Natural killer cell (primary cell): ENCODE data around the gene ALDH8A1. TPM values are rescaled to one million over a fixed set of nuclear protein-coding genes. Genes with fewer than 3 reads are reported as not detected.

Experiments used
- ATAC-seq, 3 donors: fragments of 150-1000 bp in 2 of 3; fragments of 200-7000 bp in 1 of 3; cut with Tn5 transposase; 1 replicate in 1 of 3; 2 replicates in 2 of 3; pipeline ENCODE4 v1.10.0; 2021; ENCODE audit warnings: mild to moderate bottlenecking in 2 of 3, moderate library complexity in 2 of 3
- DNase-seq, 2 donors: peaks; one replicate each; pipeline versions ENCODE4 v3.0.0 to v3.0.0-alpha.2; 2013 to 2021; ENCODE audit warnings: mixed read lengths in 1 of 2
- H3K27ac ChIP-seq: one replicate; pipeline ENCODE4 v1.5.1; 2013; ENCODE audit warnings: mild to moderate bottlenecking, low read length
- H3K27me3 ChIP-seq: one replicate; pipeline ENCODE4 v1.6.1; 2013; ENCODE audit warnings: low read length; ENCODE audit not compliant: control insufficient read depth, insufficient read depth
- H3K36me3 ChIP-seq: one replicate; pipeline ENCODE4 v1.6.1; 2013; ENCODE audit warnings: low read length; ENCODE audit not compliant: control insufficient read depth, insufficient read depth
- H3K4me1 ChIP-seq: one replicate; pipeline ENCODE4 v1.6.1; 2013; ENCODE audit warnings: low read length; ENCODE audit not compliant: control insufficient read depth, insufficient read depth
- H3K4me3 ChIP-seq: one replicate; pipeline ENCODE4 v1.5.1; 2013; ENCODE audit warnings: low read length
- H3K9me3 ChIP-seq: one replicate; pipeline ENCODE4 v1.6.1; 2013; ENCODE audit warnings: low read length; ENCODE audit not compliant: control insufficient read depth, insufficient read depth
- H3K27ac Mint-ChIP-seq, 2 donors: one replicate each; pipeline ENCODE4 v1.8.0; 2022; ENCODE audit warnings: mild to moderate bottlenecking in 2 of 2, mixed read lengths in 2 of 2, moderate library complexity in 1 of 2
- H3K27me3 Mint-ChIP-seq, 2 donors: one replicate each; pipeline ENCODE4 v1.8.0; 2022; ENCODE audit warnings: low read depth in 2 of 2, mixed read lengths in 2 of 2
- H3K36me3 Mint-ChIP-seq: one replicate; pipeline ENCODE4 v1.8.0; 2022; ENCODE audit warnings: mixed read lengths
- H3K4me1 Mint-ChIP-seq, 2 donors: one replicate each; pipeline ENCODE4 v1.8.0; 2022; ENCODE audit warnings: mixed read lengths in 2 of 2
- H3K4me3 Mint-ChIP-seq: one replicate; pipeline ENCODE4 v1.8.0; 2022; ENCODE audit warnings: mild to moderate bottlenecking, moderate library complexity, mixed read lengths
- H3K9me3 Mint-ChIP-seq, 2 donors: one replicate each; pipeline ENCODE4 v1.8.0; 2022; ENCODE audit warnings: mixed read lengths in 2 of 2
- WGBS: methylation state at CpG from one replicate; pipeline ENCODE4 v1.1.7; 2013; ENCODE audit warnings: missing lambda C conversion rate; ENCODE audit not compliant: insufficient coverage; 5-methylcytosine and 5-hydroxymethylcytosine counted together
- intact Hi-C: fragments of 100-400 bp; cut with micrococcal nuclease; formaldehyde crosslinking; loops from one replicate; pipeline ENCODE4 v1.14.2; 2022
- total RNA-seq, 4 donors: library from RNA; stranded (reverse); fragments of 120-200 nt in 1 of 4; gene quantifications; one replicate each; pipeline versions ENCODE4 v1.2.3 to v1.2.4, GENCODE V29; 2013 to 2022
- TF ChIP-seq, protein P1 (sequence below): fragments of 200-600 bp; IDR thresholded peaks from one replicate; pipeline ENCODE4 v1.8.0; 2022; ENCODE audit warnings: antibody characterized with exemption

The ALDH8A1 gene
- total RNA-seq, 3 donors from 2014 or later (not counting 1 experiment from before 2014, with no cell fraction given) = 0.75 to 3.0 (median 1.8) TPM

DNA sequence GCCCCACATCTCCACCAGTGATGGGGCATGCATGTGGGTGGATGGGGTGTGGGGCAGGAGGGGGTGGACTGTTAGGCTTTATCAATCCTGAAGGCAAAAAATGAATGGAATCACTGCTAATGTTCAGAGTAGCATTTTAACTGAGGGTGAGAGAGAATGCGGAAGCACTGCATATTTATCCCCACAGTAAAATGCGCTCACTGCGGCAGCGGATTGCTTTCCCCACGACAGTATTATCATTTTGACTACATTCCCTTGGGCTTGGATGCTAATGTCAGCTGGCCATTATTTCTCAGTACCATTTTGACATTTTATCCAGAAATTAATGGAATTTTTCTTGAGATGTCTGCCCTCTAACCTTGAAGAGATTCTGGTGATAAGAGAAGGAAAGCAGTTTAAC, 13.4 kb downstream of the ALDH8A1 start:
- no peaks in the 10 kb centered on the region for H3K36me3 Mint-ChIP-seq
- Histone ChIP-seq H3K27ac (no peak overlapping the region), H3K4me1 (no peaks in the 10 kb centered on the region), H3K4me3 (no peak overlapping the region), H3K27me3 (no peaks in the 10 kb centered on the region), H3K36me3 (no peaks in the 10 kb centered on the region), H3K9me3 (no peaks in the 10 kb centered on the region)
- intact Hi-C loops = no loop called here
- H3K4me3 Mint-ChIP-seq = no peak overlapping the region
- 94% methylated on average over 5 of the region's 5 CpGs for WGBS
- no peaks in the 10 kb centered on the region for H3K27me3 Mint-ChIP-seq
- no peak for DNase-seq
- no peak overlapping the region for H3K27ac Mint-ChIP-seq
- H3K4me1 Mint-ChIP-seq = no peaks in the 10 kb centered on the region
- H3K9me3 Mint-ChIP-seq = no peaks in the 10 kb centered on the region
- ATAC-seq = no peak
- TF ChIP-seq, protein P1, sequence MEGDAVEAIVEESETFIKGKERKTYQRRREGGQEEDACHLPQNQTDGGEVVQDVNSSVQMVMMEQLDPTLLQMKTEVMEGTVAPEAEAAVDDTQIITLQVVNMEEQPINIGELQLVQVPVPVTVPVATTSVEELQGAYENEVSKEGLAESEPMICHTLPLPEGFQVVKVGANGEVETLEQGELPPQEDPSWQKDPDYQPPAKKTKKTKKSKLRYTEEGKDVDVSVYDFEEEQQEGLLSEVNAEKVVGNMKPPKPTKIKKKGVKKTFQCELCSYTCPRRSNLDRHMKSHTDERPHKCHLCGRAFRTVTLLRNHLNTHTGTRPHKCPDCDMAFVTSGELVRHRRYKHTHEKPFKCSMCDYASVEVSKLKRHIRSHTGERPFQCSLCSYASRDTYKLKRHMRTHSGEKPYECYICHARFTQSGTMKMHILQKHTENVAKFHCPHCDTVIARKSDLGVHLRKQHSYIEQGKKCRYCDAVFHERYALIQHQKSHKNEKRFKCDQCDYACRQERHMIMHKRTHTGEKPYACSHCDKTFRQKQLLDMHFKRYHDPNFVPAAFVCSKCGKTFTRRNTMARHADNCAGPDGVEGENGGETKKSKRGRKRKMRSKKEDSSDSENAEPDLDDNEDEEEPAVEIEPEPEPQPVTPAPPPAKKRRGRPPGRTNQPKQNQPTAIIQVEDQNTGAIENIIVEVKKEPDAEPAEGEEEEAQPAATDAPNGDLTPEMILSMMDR = no peak

DNA sequence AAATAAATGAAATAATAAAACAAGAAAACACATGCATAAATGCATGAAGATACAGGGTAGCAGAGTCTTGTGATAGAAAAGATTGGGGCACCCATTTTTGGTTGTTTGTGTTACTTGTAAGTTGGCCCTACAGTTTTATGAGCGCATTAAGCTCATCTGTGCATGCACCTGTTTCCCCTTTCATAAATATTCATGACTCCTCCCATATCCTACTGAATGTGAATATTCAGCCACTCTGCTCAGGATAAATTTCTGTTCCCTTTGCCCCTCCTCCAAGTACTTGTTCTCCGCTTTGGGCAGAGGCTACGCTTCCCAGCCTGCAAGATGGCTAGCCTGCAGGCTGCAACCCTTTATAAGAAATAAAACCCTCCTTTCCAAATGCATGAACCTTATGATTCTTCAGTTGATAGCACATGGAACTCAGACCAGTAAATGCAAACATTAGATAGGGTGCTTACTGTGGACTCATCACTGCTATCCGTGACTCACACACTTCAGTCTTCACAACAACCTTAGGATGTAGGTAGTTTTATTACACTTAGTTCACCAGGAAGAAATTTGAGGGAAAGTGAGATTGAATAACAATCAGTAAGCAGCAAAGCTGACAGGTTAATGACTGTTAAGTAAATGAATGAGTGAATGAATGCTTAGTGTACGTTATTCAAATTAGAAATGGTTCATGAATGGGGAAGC, 15.0 kb downstream of the ALDH8A1 start:
- H3K27ac ChIP-seq = no peak overlapping the region
- Mint-ChIP-seq H3K36me3 (no peaks in the 10 kb centered on the region), H3K9me3 (no peaks in the 10 kb centered on the region), H3K27me3 (no peaks in the 10 kb centered on the region), H3K27ac (no peak overlapping the region), H3K4me3 (no peak overlapping the region), H3K4me1 (no peaks in the 10 kb centered on the region)
- ATAC-seq (no peak), DNase-seq (no peak)
- 100% methylated on average over 3 of the region's 5 CpGs for WGBS
- H3K36me3 ChIP-seq = no peaks in the 10 kb centered on the region
- no peaks in the 10 kb centered on the region for H3K4me1 ChIP-seq
- intact Hi-C loops = no loop called here
- no peaks in the 10 kb centered on the region for H3K27me3 ChIP-seq
- TF ChIP-seq, protein P1 = no peak
- H3K4me3 ChIP-seq = no peak overlapping the region
- no peaks in the 10 kb centered on the region for H3K9me3 ChIP-seq

DNA sequence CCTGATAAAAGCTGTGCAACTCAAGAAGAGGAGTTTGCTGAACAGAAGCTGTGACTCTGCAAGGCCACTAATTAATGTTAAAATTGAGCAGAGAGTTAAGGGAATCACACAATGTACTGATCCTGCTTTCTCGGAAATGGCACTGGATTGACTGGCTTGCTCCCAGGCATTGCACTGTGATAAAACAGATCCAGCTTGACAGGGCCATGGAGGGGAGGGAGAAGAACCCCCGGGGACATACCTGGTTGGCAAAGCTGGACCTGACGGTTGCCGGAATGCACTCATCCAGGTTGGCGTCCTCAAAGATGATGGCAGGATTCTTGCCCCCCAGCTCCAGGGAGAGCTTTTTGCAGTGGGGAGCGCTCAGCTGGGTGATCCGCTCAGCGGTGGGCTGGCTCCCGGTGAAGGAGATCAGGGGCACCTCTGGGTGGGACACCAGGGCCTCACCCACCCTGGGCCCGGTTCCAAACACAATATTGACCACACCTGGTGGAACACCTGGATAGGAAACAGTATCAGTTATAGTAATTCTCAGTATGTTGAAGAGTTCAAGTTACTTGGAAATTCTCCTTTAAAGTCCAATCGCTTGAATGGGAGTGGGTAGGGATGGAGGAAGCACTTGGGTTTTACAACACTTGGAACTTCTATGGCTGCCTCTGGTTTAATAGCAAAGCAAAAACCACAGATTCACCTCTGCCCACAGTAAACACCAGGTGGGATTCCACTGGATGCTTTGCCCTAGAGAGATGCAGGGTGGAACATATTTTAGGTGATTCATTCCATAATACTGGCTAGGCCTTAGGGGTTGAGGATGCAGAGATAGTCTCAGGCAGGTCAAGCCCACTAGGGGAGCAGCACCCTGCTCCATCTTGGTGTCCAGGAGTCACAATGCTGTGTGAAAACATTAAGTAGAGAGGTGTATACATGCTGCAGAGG, 17.1 kb downstream of the ALDH8A1 start:
- Mint-ChIP-seq H3K4me3 (no peak overlapping the region), H3K9me3 (no peaks in the 10 kb centered on the region), H3K4me1 (no peaks in the 10 kb centered on the region), H3K27me3 (no peaks in the 10 kb centered on the region), H3K36me3 (no peaks in the 10 kb centered on the region), H3K27ac (no peak overlapping the region)
- intact Hi-C loops = no loop called here
- Histone ChIP-seq H3K4me1 (no peaks in the 10 kb centered on the region), H3K27ac (no peak overlapping the region), H3K36me3 (no peaks in the 10 kb centered on the region), H3K4me3 (no peak overlapping the region), H3K9me3 (no peaks in the 10 kb centered on the region), H3K27me3 (no peaks in the 10 kb centered on the region)
- TF ChIP-seq, protein P1 = no peak
- ATAC-seq = no peak
- 94% methylated on average over 11 of the region's 11 CpGs for WGBS
- DNase-seq = no peak
